ENCODE data around the gene TGM1. TPM values are rescaled to one million over a fixed set of nuclear protein-coding genes. Genes with fewer than 3 reads are reported as not detected.

Gene TGM1
- total RNA-seq, 1 donor from 2014 or later, result 88.7 TPM

- Histone ChIP-seq H3K36me3 (ENCODE audit: control insufficient read depth, insufficient read depth, low read length) (peaks cover 33% of the 10 kb centered on the region), H3K4me3 (ENCODE audit: low read depth, low read length) (peak overlapping the region; percentile 73), H3K27me3 (ENCODE audit: control insufficient read depth, insufficient read depth, low read length) (no peaks in the 10 kb centered on the region)
- FAIRE-seq (no peak), DNase-seq (ENCODE audit: low read depth) (no peak)
- no peak for TF ChIP-seq CTCF (IDR thresholded peaks at IDR 0.05; ENCODE audit: insufficient read depth, low read length, severe bottlenecking)
These were observed 37.5 kb upstream of the TGM1 start for GRCh38 chr14:24300326-24300980.

- H3K36me3 ChIP-seq (ENCODE audit: control insufficient read depth, insufficient read depth, low read length), result peaks cover 28% of the 10 kb centered on the region
- FAIRE-seq (no peak), DNase-seq (ENCODE audit: low read depth) (peak; percentile 80)
- peak within 1 kb of the TSS; percentile 73 for H3K4me3 ChIP-seq (ENCODE audit: low read depth, low read length)
- TF ChIP-seq CTCF (IDR thresholded peaks at IDR 0.05; ENCODE audit: insufficient read depth, low read length, severe bottlenecking), result no peak
- no peaks in the 10 kb centered on the region for H3K27me3 ChIP-seq (ENCODE audit: control insufficient read depth, insufficient read depth, low read length)
These were observed 36.5 kb upstream of the TGM1 start, which contains the start of the genes DHRS1 and NOP9 for GRCh38 chr14:24299255-24300191. DHRS1 (minus strand) TSS chr14:24299780; CDS start chr14:24299106, 674 bp downstream. NOP9 (plus strand) TSS chr14:24299850; CDS start chr14:24299955, 105 bp downstream.

- FAIRE-seq (no peak), DNase-seq (ENCODE audit: low read depth) (peak; percentile 92)
- Histone ChIP-seq H3K36me3 (ENCODE audit: control insufficient read depth, insufficient read depth, low read length) (peaks cover 25% of the 10 kb centered on the region), H3K4me3 (ENCODE audit: low read depth, low read length) (peak overlapping the region; percentile 73), H3K27me3 (ENCODE audit: control insufficient read depth, insufficient read depth, low read length) (no peaks in the 10 kb centered on the region)
- TF ChIP-seq CTCF (IDR thresholded peaks at IDR 0.05; ENCODE audit: insufficient read depth, low read length, severe bottlenecking), result no peak
These were observed 35.9 kb upstream of the TGM1 start for GRCh38 chr14:24298892-24299254.

- Histone ChIP-seq H3K27me3 (ENCODE audit: control insufficient read depth, insufficient read depth, low read length) (no peaks in the 10 kb centered on the region), H3K36me3 (ENCODE audit: control insufficient read depth, insufficient read depth, low read length) (peaks cover 22% of the 10 kb centered on the region), H3K4me3 (ENCODE audit: low read depth, low read length) (no peak overlapping the region)
- peak; percentile 77 for TF ChIP-seq CTCF (IDR thresholded peaks at IDR 0.05; ENCODE audit: insufficient read depth, low read length, severe bottlenecking)
- FAIRE-seq, result no peak
- DNase-seq (ENCODE audit: low read depth), result peak; percentile 72
These were observed 34.4 kb upstream of the TGM1 start for GRCh38 chr14:24297190-24297964.

GRCh38 chr14:24296341-24297157 lies 33.6 kb upstream of the TGM1 start:
- no peak overlapping the region for H3K4me3 ChIP-seq (ENCODE audit: low read depth, low read length)
- H3K27me3 ChIP-seq (ENCODE audit: control insufficient read depth, insufficient read depth, low read length), result no peaks in the 10 kb centered on the region
- H3K36me3 ChIP-seq (ENCODE audit: control insufficient read depth, insufficient read depth, low read length), result peaks cover 24% of the 10 kb centered on the region
- peak; percentile 75 for TF ChIP-seq CTCF (IDR thresholded peaks at IDR 0.05; ENCODE audit: insufficient read depth, low read length, severe bottlenecking)
- peak; percentile 55 for FAIRE-seq
- peak; percentile 94 for DNase-seq (ENCODE audit: low read depth)

Data from bronchial epithelial cell (primary cell).